Measurements from ENCODE around the gene SUSD6.

The SUSD6 gene

GRCh38 chr14:69579476-69579875, 31.9 kb upstream of the SUSD6 start:
- no peak overlapping the region for H2BK15ac ChIP-seq (ENCODE audit: low read depth, poor library complexity, severe bottlenecking)
- 92% methylated on average over 2 of the region's 2 CpGs for WGBS
- H3K27ac ChIP-seq (ENCODE audit: low read length, poor library complexity, severe bottlenecking): no peak overlapping the region

GRCh38 chr14:69580009-69580577, 31.3 kb upstream of the SUSD6 start:
- Histone ChIP-seq H4K8ac (ENCODE audit: low read length) (peak overlapping the region; percentile 8), H3K23ac (ENCODE audit: low read length in 2 of 2) (no peak overlapping the region), H2BK5ac (ENCODE audit: low read depth, low read length, poor library complexity, severe bottlenecking) (no peak overlapping the region), H3K4me3 (ENCODE audit: insufficient read depth in 1 of 2, low read depth in 1 of 2, low read length in 2 of 2) (no peak overlapping the region), H3K4ac (ENCODE audit: low read depth in 1 of 2, low read length in 2 of 2) (no peak overlapping the region), H2BK12ac (ENCODE audit: low read length in 2 of 2) (no peak overlapping the region), H3K27me3 (ENCODE audit: control insufficient read depth in 1 of 2, insufficient read depth in 1 of 2, low read length in 2 of 2) (peaks cover 24 to 35% of the 10 kb centered on the region in 2 experiments), H2AK5ac (ENCODE audit: low read length, severe bottlenecking) (no peak overlapping the region), H3K9ac (ENCODE audit: low read length) (peak overlapping the region; percentile 33), H2BK15ac (ENCODE audit: low read depth, poor library complexity, severe bottlenecking) (no peak overlapping the region), H3K4me2 (ENCODE audit: low read length, poor library complexity, severe bottlenecking) (no peak overlapping the region), H3K36me3 (ENCODE audit: control insufficient read depth in 1 of 2, insufficient read depth in 2 of 2, low read depth in 1 of 2, low read length in 2 of 2) (no peaks in the 10 kb centered on the region), H2BK120ac (ENCODE audit: low read depth, low read length) (no peak overlapping the region), H3K9me3 (ENCODE audit: control insufficient read depth, low read length) (no peaks in the 10 kb centered on the region), H3K14ac (ENCODE audit: low read length in 2 of 2) (no peak overlapping the region), H3K18ac (ENCODE audit: low read depth in 1 of 2, low read length in 2 of 2) (no peak overlapping the region), H2AFZ (ENCODE audit: low read depth, low read length) (no peak overlapping the region), H3K27ac (ENCODE audit: low read length, poor library complexity, severe bottlenecking) (no peak overlapping the region), H3K4me1 (ENCODE audit: control insufficient read depth, insufficient read depth, low read depth, low read length) (no peaks in the 10 kb centered on the region), H3K79me1 (replicated peaks; ENCODE audit: low read length, poor library complexity, severe bottlenecking) (no peaks in the 10 kb centered on the region), H4K91ac (ENCODE audit: low read length) (no peak overlapping the region)
- WGBS: 41% methylated on average over 7 of the region's 7 CpGs
- DNase-seq: peak; percentile 95

More at GRCh38 chr14:69579476-69579875, 31.9 kb upstream of the SUSD6 start:
- Histone ChIP-seq H2BK5ac (ENCODE audit: low read depth, low read length, poor library complexity, severe bottlenecking) (no peak overlapping the region), H2AK5ac (ENCODE audit: low read length, severe bottlenecking) (no peak overlapping the region), H3K4me3 (ENCODE audit: insufficient read depth in 1 of 2, low read depth in 1 of 2, low read length in 2 of 2) (no peak overlapping the region), H2AFZ (ENCODE audit: low read depth, low read length) (no peak overlapping the region), H3K4me2 (ENCODE audit: low read length, poor library complexity, severe bottlenecking) (peak overlapping the region; percentile 22), H2BK12ac (ENCODE audit: low read length in 2 of 2) (no peak overlapping the region), H3K4ac (ENCODE audit: low read depth in 1 of 2, low read length in 2 of 2) (no peak overlapping the region), H4K91ac (ENCODE audit: low read length) (no peak overlapping the region), H3K27me3 (ENCODE audit: control insufficient read depth in 1 of 2, insufficient read depth in 1 of 2, low read length in 2 of 2) (peaks cover 29 to 37% of the 10 kb centered on the region in 2 experiments), H3K36me3 (ENCODE audit: control insufficient read depth in 1 of 2, insufficient read depth in 2 of 2, low read depth in 1 of 2, low read length in 2 of 2) (no peaks in the 10 kb centered on the region), H3K18ac (ENCODE audit: low read depth in 1 of 2, low read length in 2 of 2) (no peak overlapping the region), H3K14ac (ENCODE audit: low read length in 2 of 2) (no peak overlapping the region), H2BK120ac (ENCODE audit: low read depth, low read length) (no peak overlapping the region), H3K23ac (ENCODE audit: low read length in 2 of 2) (no peak overlapping the region), H3K9me3 (ENCODE audit: control insufficient read depth, low read length) (no peaks in the 10 kb centered on the region), H3K79me1 (replicated peaks; ENCODE audit: low read length, poor library complexity, severe bottlenecking) (no peaks in the 10 kb centered on the region), H3K9ac (ENCODE audit: low read length) (peak overlapping the region; percentile 33), H3K4me1 (ENCODE audit: control insufficient read depth, insufficient read depth, low read depth, low read length) (peaks cover 1% of the 10 kb centered on the region), H4K8ac (ENCODE audit: low read length) (no peak overlapping the region)
- DNase-seq: no peak

GRCh38 chr14:69581316-69581935, 30.0 kb upstream of the SUSD6 start:
- H4K91ac ChIP-seq (ENCODE audit: low read length): no peak overlapping the region
- H3K36me3 ChIP-seq (ENCODE audit: control insufficient read depth in 1 of 2, insufficient read depth in 2 of 2, low read depth in 1 of 2, low read length in 2 of 2): no peaks in the 10 kb centered on the region
- no peak overlapping the region for H2BK5ac ChIP-seq (ENCODE audit: low read depth, low read length, poor library complexity, severe bottlenecking)

GRCh38 chr14:69582212-69582611, 29.2 kb upstream of the SUSD6 start:
- no peak overlapping the region for H2BK120ac ChIP-seq (ENCODE audit: low read depth, low read length)
- H3K4me1 ChIP-seq (ENCODE audit: control insufficient read depth, insufficient read depth, low read depth, low read length): no peaks in the 10 kb centered on the region
- no peak overlapping the region for H2BK5ac ChIP-seq (ENCODE audit: low read depth, low read length, poor library complexity, severe bottlenecking)
- H3K27ac ChIP-seq (ENCODE audit: low read length, poor library complexity, severe bottlenecking): no peak overlapping the region
- no peak overlapping the region for H3K14ac ChIP-seq (ENCODE audit: low read length in 2 of 2)
- H3K79me1 ChIP-seq (replicated peaks; ENCODE audit: low read length, poor library complexity, severe bottlenecking): no peaks in the 10 kb centered on the region
- H3K36me3 ChIP-seq (ENCODE audit: control insufficient read depth in 1 of 2, insufficient read depth in 2 of 2, low read depth in 1 of 2, low read length in 2 of 2): no peaks in the 10 kb centered on the region
- no peak overlapping the region for H4K8ac ChIP-seq (ENCODE audit: low read length)
- H3K4me2 ChIP-seq (ENCODE audit: low read length, poor library complexity, severe bottlenecking): no peak overlapping the region
- no peak overlapping the region for H2AK5ac ChIP-seq (ENCODE audit: low read length, severe bottlenecking)
- H2BK12ac ChIP-seq (ENCODE audit: low read length in 2 of 2): no peak overlapping the region
- no peaks in the 10 kb centered on the region for H3K9me3 ChIP-seq (ENCODE audit: control insufficient read depth, low read length)
- H3K18ac ChIP-seq (ENCODE audit: low read depth in 1 of 2, low read length in 2 of 2): no peak overlapping the region
- peak; percentile 58 for DNase-seq
- H3K9ac ChIP-seq (ENCODE audit: low read length): no peak overlapping the region
- H2AFZ ChIP-seq (ENCODE audit: low read depth, low read length): no peak overlapping the region
- H2BK15ac ChIP-seq (ENCODE audit: low read depth, poor library complexity, severe bottlenecking): no peak overlapping the region
- peaks cover 2 to 26% of the 10 kb centered on the region in 2 experiments for H3K27me3 ChIP-seq (ENCODE audit: control insufficient read depth in 1 of 2, insufficient read depth in 1 of 2, low read length in 2 of 2)
- WGBS: 70% methylated on average over 1 of the region's 1 CpG
- no peak overlapping the region for H3K4me3 ChIP-seq (ENCODE audit: insufficient read depth in 1 of 2, low read depth in 1 of 2, low read length in 2 of 2)
- no peak overlapping the region for H3K4ac ChIP-seq (ENCODE audit: low read depth in 1 of 2, low read length in 2 of 2)
- H4K91ac ChIP-seq (ENCODE audit: low read length): no peak overlapping the region
- no peak overlapping the region for H3K23ac ChIP-seq (ENCODE audit: low read length in 2 of 2)

More at GRCh38 chr14:69581316-69581935, 30.0 kb upstream of the SUSD6 start:
- Histone ChIP-seq H3K4me1 (ENCODE audit: control insufficient read depth, insufficient read depth, low read depth, low read length) (no peaks in the 10 kb centered on the region), H3K14ac (ENCODE audit: low read length in 2 of 2) (peak overlapping the region in 1 of 2 experiments; percentile 63), H3K27ac (ENCODE audit: low read length, poor library complexity, severe bottlenecking) (no peak overlapping the region), H2BK15ac (ENCODE audit: low read depth, poor library complexity, severe bottlenecking) (no peak overlapping the region), H3K4me2 (ENCODE audit: low read length, poor library complexity, severe bottlenecking) (no peak overlapping the region), H3K18ac (ENCODE audit: low read depth in 1 of 2, low read length in 2 of 2) (no peak overlapping the region), H2BK120ac (ENCODE audit: low read depth, low read length) (no peak overlapping the region), H3K79me1 (replicated peaks; ENCODE audit: low read length, poor library complexity, severe bottlenecking) (no peaks in the 10 kb centered on the region), H3K4ac (ENCODE audit: low read depth in 1 of 2, low read length in 2 of 2) (no peak overlapping the region), H4K8ac (ENCODE audit: low read length) (no peak overlapping the region), H2BK12ac (ENCODE audit: low read length in 2 of 2) (peak overlapping the region in 1 of 2 experiments; percentile 57), H3K4me3 (ENCODE audit: insufficient read depth in 1 of 2, low read depth in 1 of 2, low read length in 2 of 2) (peak overlapping the region in 1 of 2 experiments; percentile 37), H2AK5ac (ENCODE audit: low read length, severe bottlenecking) (no peak overlapping the region), H3K9ac (ENCODE audit: low read length) (no peak overlapping the region), H3K23ac (ENCODE audit: low read length in 2 of 2) (no peak overlapping the region), H3K9me3 (ENCODE audit: control insufficient read depth, low read length) (no peaks in the 10 kb centered on the region), H2AFZ (ENCODE audit: low read depth, low read length) (no peak overlapping the region), H3K27me3 (ENCODE audit: control insufficient read depth in 1 of 2, insufficient read depth in 1 of 2, low read length in 2 of 2) (peaks cover 10 to 24% of the 10 kb centered on the region in 2 experiments)
- 89% methylated on average over 6 of the region's 7 CpGs for WGBS
- no peak for DNase-seq

Data from mesenchymal stem cell (in vitro differentiated cells and primary cell).